LNCAP (cell line): ENCODE results near the gene SGF29.

Experiments
- CTCF ChIP-seq: fragments of 450-650 bp; IDR thresholded peaks from 2 replicates; pipeline ENCODE4 v1.5.1; 2017; ENCODE audit warnings: mild to moderate bottlenecking

The SGF29 gene

DNA sequence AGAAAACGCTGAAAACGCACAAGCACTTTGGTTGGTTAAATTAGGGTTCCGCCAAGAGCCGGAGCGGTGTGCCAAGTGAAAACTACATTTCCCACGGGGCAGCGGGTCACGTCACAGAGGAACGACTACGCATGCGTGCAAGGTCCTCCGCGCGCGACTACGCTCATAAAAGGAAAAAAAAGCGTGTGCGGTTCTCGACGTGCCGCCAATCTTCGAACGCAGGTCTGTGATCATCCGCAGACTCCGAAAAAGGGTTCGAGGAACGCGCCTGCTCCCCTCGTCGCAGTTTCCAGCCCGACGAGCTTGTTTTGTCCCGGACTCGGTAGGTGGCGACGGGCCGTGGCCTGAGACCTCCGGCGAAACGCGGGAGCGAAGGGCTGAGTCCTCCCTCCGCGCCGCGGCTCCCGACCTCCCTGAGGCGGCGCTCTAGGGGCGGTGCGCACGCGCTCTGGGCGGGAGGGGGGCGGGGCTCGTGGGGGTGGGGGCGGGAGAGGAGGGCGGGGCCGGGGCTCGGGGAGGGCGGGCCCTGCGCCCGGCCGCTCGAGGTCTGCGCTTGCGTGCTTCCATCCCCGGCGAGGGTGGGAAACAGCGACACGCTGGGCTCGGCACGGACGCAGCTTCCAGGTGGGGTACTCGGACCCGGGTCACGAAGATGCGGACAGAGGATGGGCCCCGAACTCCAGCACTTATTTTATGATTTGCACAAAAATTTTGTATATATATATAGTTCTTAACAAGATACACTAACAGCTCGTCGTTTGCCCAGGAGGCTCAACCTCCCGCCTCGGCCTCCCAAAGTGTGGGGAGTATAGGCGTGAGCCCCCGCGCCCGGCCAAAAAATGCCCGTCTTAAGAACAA is at the start of gene SGF29:
SGF29 (plus strand) TSS at position 145 of the 858 bp plus-strand sequence. CDS start 27,150 bp downstream, outside the sequence.
- TF ChIP-seq CTCF: 0 out of 2 replicates have a peak, but pooled peaks have one; percentile 29

DNA sequence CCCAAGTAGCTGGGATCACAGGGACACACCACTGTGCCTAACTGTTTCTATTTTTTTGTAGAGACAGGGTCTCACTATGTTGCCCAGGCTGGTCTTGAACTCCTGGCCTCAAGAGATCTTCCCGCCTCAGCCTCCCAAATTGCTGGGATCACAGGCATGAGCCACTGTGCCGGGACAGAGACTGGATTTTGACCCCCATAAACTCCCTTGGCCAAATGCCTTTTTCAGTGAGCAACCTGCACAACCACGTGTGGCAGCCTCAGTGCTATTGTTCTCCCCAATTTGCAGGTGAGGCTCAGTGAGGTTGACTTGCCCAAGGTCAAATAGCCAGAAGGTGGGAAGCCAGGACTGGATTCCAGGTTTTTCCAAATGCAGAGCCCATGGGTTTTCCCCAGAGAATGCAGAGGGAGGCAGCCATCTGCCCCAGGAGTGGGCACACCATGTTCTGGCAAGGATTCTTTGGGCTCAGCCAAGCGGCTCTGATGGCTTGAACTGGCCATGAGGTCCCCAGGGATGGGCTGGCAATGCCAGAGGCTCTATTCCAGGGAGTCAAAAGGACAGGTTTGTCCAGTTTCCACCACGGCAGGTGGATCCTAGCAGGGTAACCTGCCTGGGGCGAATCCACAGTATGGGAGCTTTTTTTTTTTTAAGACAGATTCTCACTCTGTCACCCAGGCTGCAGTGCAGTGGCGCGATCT is 48.9 kb upstream of the SGF29 start:
- TF ChIP-seq CTCF: no peak

GRCh38 chr16:28505489-28506137 is 48.1 kb upstream of the SGF29 start:
- TF ChIP-seq CTCF: no peak

- no peak for TF ChIP-seq CTCF
Measured at GRCh38 chr16:28511031-28511430, 42.7 kb upstream of the SGF29 start.

DNA sequence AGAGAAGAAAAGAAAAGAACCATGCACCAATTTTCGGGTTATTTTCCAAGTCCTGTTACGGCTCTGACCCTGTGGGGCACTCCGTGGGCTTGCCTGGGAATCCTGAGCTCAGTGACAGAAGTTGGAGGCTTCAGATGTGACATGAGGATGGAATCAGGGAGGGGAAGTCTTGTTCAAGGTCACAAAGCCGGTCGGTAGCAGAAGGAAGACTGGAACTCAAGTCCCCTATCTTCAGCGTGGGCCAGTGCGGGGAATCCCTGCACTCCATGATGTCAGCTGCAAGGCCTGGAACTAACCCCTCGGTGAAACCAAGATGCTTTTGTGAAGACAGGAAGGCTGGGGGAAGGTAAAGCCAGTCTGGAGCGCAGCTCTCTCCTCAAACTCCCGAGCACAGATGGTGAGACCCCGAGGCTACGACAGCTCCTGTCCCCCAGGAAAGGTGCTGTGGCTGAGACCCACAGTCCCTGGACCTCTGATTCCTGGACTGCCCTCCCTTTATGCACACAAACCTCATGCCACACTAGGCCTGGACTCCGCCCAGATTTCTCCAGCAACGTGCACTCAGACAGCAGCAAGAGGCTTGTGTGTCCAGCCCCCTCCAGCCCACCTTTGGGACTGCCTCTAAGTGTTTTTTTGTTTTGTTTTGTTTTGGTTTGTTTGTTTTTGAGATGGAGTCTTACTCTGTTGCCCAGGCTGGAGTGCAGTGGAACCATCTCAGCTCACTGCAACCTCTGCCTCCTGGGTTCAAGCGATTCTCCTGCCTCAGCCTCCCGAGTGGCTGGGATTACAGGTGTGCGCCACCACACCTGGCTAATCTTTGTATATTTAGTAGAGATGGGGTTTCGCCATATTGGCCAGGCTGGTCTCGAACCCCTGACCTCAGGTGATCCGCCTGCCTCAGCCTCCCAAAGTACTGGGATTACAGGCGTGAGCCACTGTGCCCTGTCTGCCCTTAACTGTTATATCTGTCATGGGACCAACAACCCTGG is 41.6 kb upstream of the SGF29 start:
- TF ChIP-seq CTCF: no peak

GRCh38 chr16:28513484-28514181 is 40.1 kb upstream of the SGF29 start:
- no peak for TF ChIP-seq CTCF
